Activated CD4-positive, alpha-beta T cell treated with anti-CD3 and anti-CD28 coated beads, Interleukin-2, amount 10 ng/mL, durations not matched to agents 7 days and 5 days (primary cell): ENCODE data around the gene PRKD1. TPM values are rescaled to one million over a fixed set of nuclear protein-coding genes. Genes with fewer than 3 reads are reported as not detected.
"Not testable (repeated sequence)": the region's sequence is repeated elsewhere in the genome, so short reads cannot be mapped to it uniquely, and the experiment has no call there.

Experiments
- CTCF ChIA-PET: fragments of 350-600 bp; sonication (Branson Sonifier 250); formaldehyde crosslinking; loops from one replicate; lab custom pipeline; 2021; ENCODE audit warnings: antibody characterized with exemption; lab: Charles Lee
- POLR2A ChIA-PET: fragments of 350-600 bp; sonication (Branson Sonifier 250); formaldehyde crosslinking; loops from one replicate; lab custom pipeline; 2021; ENCODE audit warnings: antibody characterized with exemption; lab: Charles Lee
- DNase-seq: peaks from one replicate; pipeline ENCODE4 v3.0.0-alpha.2; 2020
- H3K27ac Mint-ChIP-seq: one replicate; pipeline ENCODE4 v1.8.0; 2021; ENCODE audit warnings: mild to moderate bottlenecking, moderate library complexity, mixed read lengths
- H3K27me3 Mint-ChIP-seq: one replicate; pipeline ENCODE4 v1.8.0; 2021; ENCODE audit warnings: mixed read lengths
- H3K36me3 Mint-ChIP-seq: one replicate; pipeline ENCODE4 v1.8.0; 2021; ENCODE audit warnings: low read depth, mixed read lengths
- H3K4me1 Mint-ChIP-seq: one replicate; pipeline ENCODE4 v1.8.0; 2021; ENCODE audit warnings: mixed read lengths
- H3K4me3 Mint-ChIP-seq: one replicate; pipeline ENCODE4 v1.8.0; 2021; ENCODE audit warnings: mild to moderate bottlenecking, moderate library complexity, mixed read lengths
- H3K9me3 Mint-ChIP-seq: one replicate; pipeline ENCODE4 v1.8.0; 2021; ENCODE audit warnings: mixed read lengths
- total RNA-seq, 2 experiments: library from RNA; stranded (reverse); gene quantifications; one replicate each; pipeline ENCODE4 v1.2.3, GENCODE V29; 2021

The PRKD1 gene
- total RNA-seq, 2 experiments from 2014 or later: not detected

GRCh38 chr14:29799464-29800095 lies 128.1 kb downstream of the PRKD1 start:
- Mint-ChIP-seq H3K27ac (no peak overlapping the region), H3K27me3 (no peaks in the 10 kb centered on the region), H3K4me3 (no peak overlapping the region), H3K9me3 (no peaks in the 10 kb centered on the region), H3K36me3 (no peaks in the 10 kb centered on the region), H3K4me1 (no peaks in the 10 kb centered on the region)
- no peak for DNase-seq
- ChIA-PET POLR2A (no interaction called here), CTCF (no interaction called here)

- ChIA-PET CTCF (no interaction called here), POLR2A (no interaction called here)
- H3K9me3 Mint-ChIP-seq: no peaks in the 10 kb centered on the region
- no peak overlapping the region for H3K27ac Mint-ChIP-seq
- H3K4me3 Mint-ChIP-seq: no peak overlapping the region
- no peaks in the 10 kb centered on the region for H3K27me3 Mint-ChIP-seq
- H3K4me1 Mint-ChIP-seq: no peaks in the 10 kb centered on the region
- no peak for DNase-seq
- H3K36me3 Mint-ChIP-seq: no peaks in the 10 kb centered on the region
Observed at GRCh38 chr14:29798811-29799210, 128.8 kb downstream of the PRKD1 start.

GRCh38 chr14:29798108-29798663 lies 129.5 kb downstream of the PRKD1 start:
- Mint-ChIP-seq H3K27me3 (no peaks in the 10 kb centered on the region), H3K27ac (no peak overlapping the region), H3K36me3 (no peaks in the 10 kb centered on the region), H3K4me1 (no peaks in the 10 kb centered on the region), H3K9me3 (no peaks in the 10 kb centered on the region), H3K4me3 (no peak overlapping the region)
- no peak for DNase-seq
- ChIA-PET CTCF (no interaction called here), POLR2A (no interaction called here)

- Mint-ChIP-seq H3K4me3 (no peak overlapping the region), H3K9me3 (no peaks in the 10 kb centered on the region), H3K27me3 (no peaks in the 10 kb centered on the region), H3K27ac (no peak overlapping the region), H3K36me3 (no peaks in the 10 kb centered on the region), H3K4me1 (no peaks in the 10 kb centered on the region)
- ChIA-PET CTCF (no interaction called here), POLR2A (no interaction called here)
- DNase-seq: no peak
Observed at GRCh38 chr14:29796853-29797252, 130.8 kb downstream of the PRKD1 start.

- DNase-seq: no peak
- no peak overlapping the region for H3K27ac Mint-ChIP-seq
- ChIA-PET POLR2A (no interaction called here), CTCF (no interaction called here)
- no peaks in the 10 kb centered on the region for H3K27me3 Mint-ChIP-seq
- peaks cover 4% of the 10 kb centered on the region for H3K9me3 Mint-ChIP-seq
- H3K4me3 Mint-ChIP-seq: no peak overlapping the region
- no peaks in the 10 kb centered on the region for H3K36me3 Mint-ChIP-seq
- H3K4me1 Mint-ChIP-seq: no peaks in the 10 kb centered on the region
Observed at GRCh38 chr14:29789475-29789874, 138.2 kb downstream of the PRKD1 start.

- Mint-ChIP-seq H3K27me3 (no peaks in the 10 kb centered on the region), H3K36me3 (no peaks in the 10 kb centered on the region), H3K9me3 (peaks cover 5% of the 10 kb centered on the region)
Observed at GRCh38 chr14:29788093-29788492, 139.6 kb downstream of the PRKD1 start.

GRCh38 chr14:29783556-29783955 lies 144.1 kb downstream of the PRKD1 start:
- CTCF ChIA-PET: no interaction called here
- Mint-ChIP-seq H3K4me1 (no peaks in the 10 kb centered on the region), H3K9me3 (peaks cover 7% of the 10 kb centered on the region), H3K27ac (no peak overlapping the region), H3K36me3 (no peaks in the 10 kb centered on the region), H3K4me3 (no peak overlapping the region), H3K27me3 (no peaks in the 10 kb centered on the region)
- POLR2A ChIA-PET: no interaction called here
- DNase-seq: no peak

More at GRCh38 chr14:29788093-29788492, 139.6 kb downstream of the PRKD1 start:
- Mint-ChIP-seq H3K4me3 (no peak overlapping the region), H3K4me1 (no peaks in the 10 kb centered on the region), H3K27ac (no peak overlapping the region)
- ChIA-PET CTCF (no interaction called here), POLR2A (no interaction called here)
- no peak for DNase-seq

GRCh38 chr14:29782041-29782440 lies 145.6 kb downstream of the PRKD1 start:
- Mint-ChIP-seq H3K9me3 (peaks cover 9% of the 10 kb centered on the region), H3K4me1 (no peaks in the 10 kb centered on the region), H3K36me3 (no peaks in the 10 kb centered on the region), H3K27me3 (no peaks in the 10 kb centered on the region), H3K4me3 (no peak overlapping the region), H3K27ac (no peak overlapping the region)
- ChIA-PET POLR2A (no interaction called here), CTCF (no interaction called here)
- DNase-seq: no peak

GRCh38 chr14:29777142-29777541 lies 150.5 kb downstream of the PRKD1 start:
- H3K36me3 Mint-ChIP-seq, H3K27me3 Mint-ChIP-seq, H3K27ac Mint-ChIP-seq, H3K4me1 Mint-ChIP-seq, POLR2A ChIA-PET, DNase-seq, CTCF ChIA-PET, H3K4me3 Mint-ChIP-seq: not testable (repeated sequence)
- H3K9me3 Mint-ChIP-seq: peaks cover 20% of the 10 kb centered on the region

GRCh38 chr14:29773990-29774389 lies 153.7 kb downstream of the PRKD1 start:
- Mint-ChIP-seq H3K27me3 (no peaks in the 10 kb centered on the region), H3K27ac (no peak overlapping the region), H3K9me3 (peaks cover 25% of the 10 kb centered on the region), H3K36me3 (no peaks in the 10 kb centered on the region), H3K4me3 (no peak overlapping the region), H3K4me1 (no peaks in the 10 kb centered on the region)
- DNase-seq: no peak
- ChIA-PET POLR2A (no interaction called here), CTCF (no interaction called here)

GRCh38 chr14:29763342-29763858 lies 164.2 kb downstream of the PRKD1 start:
- Mint-ChIP-seq H3K27ac (no peak overlapping the region), H3K9me3 (peaks cover 3% of the 10 kb centered on the region), H3K27me3 (no peaks in the 10 kb centered on the region), H3K4me1 (no peaks in the 10 kb centered on the region), H3K36me3 (no peaks in the 10 kb centered on the region), H3K4me3 (no peak overlapping the region)
- CTCF ChIA-PET: interaction anchor here (0.7 kb wide), 1 partner anchor 205 kb away, joined by 3 read pairs; no protein-coding TSS in a partner anchor
- DNase-seq: no peak
- POLR2A ChIA-PET: no interaction called here

GRCh38 chr14:29759521-29760340 lies 167.9 kb downstream of the PRKD1 start:
- no peak overlapping the region for H3K4me3 Mint-ChIP-seq
- no peak for DNase-seq
- no peaks in the 10 kb centered on the region for H3K27me3 Mint-ChIP-seq
- ChIA-PET CTCF (no interaction called here), POLR2A (no interaction called here)
- H3K36me3 Mint-ChIP-seq: no peaks in the 10 kb centered on the region
- no peak overlapping the region for H3K27ac Mint-ChIP-seq
- H3K9me3 Mint-ChIP-seq: peaks cover 5% of the 10 kb centered on the region
- no peaks in the 10 kb centered on the region for H3K4me1 Mint-ChIP-seq

- ChIA-PET POLR2A (no interaction called here), CTCF (no interaction called here)
- no peaks in the 10 kb centered on the region for H3K36me3 Mint-ChIP-seq
- peaks cover 5% of the 10 kb centered on the region for H3K9me3 Mint-ChIP-seq
- no peak overlapping the region for H3K4me3 Mint-ChIP-seq
- no peaks in the 10 kb centered on the region for H3K27me3 Mint-ChIP-seq
- DNase-seq: no peak
- H3K27ac Mint-ChIP-seq: no peak overlapping the region
- no peaks in the 10 kb centered on the region for H3K4me1 Mint-ChIP-seq
Observed at GRCh38 chr14:29757711-29758233, 169.9 kb downstream of the PRKD1 start.
